ENCODE data around the gene LENG1.

LENG1 gene

GRCh38 chr19:54179262-54179852, 19.8 kb upstream of the LENG1 start:
- Histone ChIP-seq H3K9me3 (ENCODE audit: control insufficient read depth, insufficient read depth, low read depth, low read length) (no peaks in the 10 kb centered on the region), H3K36me3 (ENCODE audit: control insufficient read depth in 2 of 2, insufficient read depth in 1 of 2, low read length in 2 of 2) (peaks cover 14 to 39% of the 10 kb centered on the region in 2 experiments; a peak in 2 of 3 replicates), H3K4me3 (ENCODE audit: low read depth, low read length) (no peak overlapping the region), H3K27ac (ENCODE audit: extremely low read depth, low read depth, low read length) (no peak overlapping the region), H3K4me1 (ENCODE audit: control insufficient read depth, insufficient read depth, low read length) (no peaks in the 10 kb centered on the region)
- CTCF ChIA-PET: interaction anchor here (2.0 to 2.3 kb wide), 2 partner anchors 9 to 10 kb away, joined by 13 to 15 read pairs; partner anchors contain the start of gene MBOAT7
- TF ChIP-seq, protein P1, sequence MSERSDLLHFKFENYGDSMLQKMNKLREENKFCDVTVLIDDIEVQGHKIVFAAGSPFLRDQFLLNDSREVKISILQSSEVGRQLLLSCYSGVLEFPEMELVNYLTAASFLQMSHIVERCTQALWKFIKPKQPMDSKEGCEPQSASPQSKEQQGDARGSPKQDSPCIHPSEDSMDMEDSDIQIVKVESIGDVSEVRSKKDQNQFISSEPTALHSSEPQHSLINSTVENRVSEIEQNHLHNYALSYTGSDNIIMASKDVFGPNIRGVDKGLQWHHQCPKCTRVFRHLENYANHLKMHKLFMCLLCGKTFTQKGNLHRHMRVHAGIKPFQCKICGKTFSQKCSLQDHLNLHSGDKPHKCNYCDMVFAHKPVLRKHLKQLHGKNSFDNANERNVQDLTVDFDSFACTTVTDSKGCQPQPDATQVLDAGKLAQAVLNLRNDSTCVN (tag by site-specific recombination; optimal IDR thresholded peaks at IDR 0.05): no peak
- no peak for TF ChIP-seq ZIC2 (tag by site-specific recombination; IDR thresholded peaks at IDR 0.05)
- TF ChIP-seq, protein P2, sequence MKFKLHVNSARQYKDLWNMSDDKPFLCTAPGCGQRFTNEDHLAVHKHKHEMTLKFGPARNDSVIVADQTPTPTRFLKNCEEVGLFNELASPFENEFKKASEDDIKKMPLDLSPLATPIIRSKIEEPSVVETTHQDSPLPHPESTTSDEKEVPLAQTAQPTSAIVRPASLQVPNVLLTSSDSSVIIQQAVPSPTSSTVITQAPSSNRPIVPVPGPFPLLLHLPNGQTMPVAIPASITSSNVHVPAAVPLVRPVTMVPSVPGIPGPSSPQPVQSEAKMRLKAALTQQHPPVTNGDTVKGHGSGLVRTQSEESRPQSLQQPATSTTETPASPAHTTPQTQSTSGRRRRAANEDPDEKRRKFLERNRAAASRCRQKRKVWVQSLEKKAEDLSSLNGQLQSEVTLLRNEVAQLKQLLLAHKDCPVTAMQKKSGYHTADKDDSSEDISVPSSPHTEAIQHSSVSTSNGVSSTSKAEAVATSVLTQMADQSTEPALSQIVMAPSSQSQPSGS (tag by site-specific recombination; IDR thresholded peaks at IDR 0.05; ENCODE audit: low read depth): no peak
- TF ChIP-seq ZNF645 (tag by site-specific recombination; IDR thresholded peaks at IDR 0.05): no peak
- TF ChIP-seq REST (tag by site-specific recombination; IDR thresholded peaks at IDR 0.05): no peak
- TF ChIP-seq INSM2 (tag by site-specific recombination; IDR thresholded peaks at IDR 0.05): no peak
- TF ChIP-seq ZNF292 (tag by site-specific recombination; IDR thresholded peaks at IDR 0.05; ENCODE audit: borderline replicate concordance, low read depth): no peak
- no peak for TF ChIP-seq ZNF776 (tag by site-specific recombination; IDR thresholded peaks at IDR 0.05; ENCODE audit: borderline replicate concordance)
- TF ChIP-seq ZNF404 (tag by site-specific recombination; IDR thresholded peaks at IDR 0.05): no peak
- POLR2A ChIA-PET: interaction anchor here (10.2 kb wide), 1 partner anchor 10 kb away, joined by 90 read pairs; the partner anchor contains the start of genes MBOAT7 and TSEN34

DNA sequence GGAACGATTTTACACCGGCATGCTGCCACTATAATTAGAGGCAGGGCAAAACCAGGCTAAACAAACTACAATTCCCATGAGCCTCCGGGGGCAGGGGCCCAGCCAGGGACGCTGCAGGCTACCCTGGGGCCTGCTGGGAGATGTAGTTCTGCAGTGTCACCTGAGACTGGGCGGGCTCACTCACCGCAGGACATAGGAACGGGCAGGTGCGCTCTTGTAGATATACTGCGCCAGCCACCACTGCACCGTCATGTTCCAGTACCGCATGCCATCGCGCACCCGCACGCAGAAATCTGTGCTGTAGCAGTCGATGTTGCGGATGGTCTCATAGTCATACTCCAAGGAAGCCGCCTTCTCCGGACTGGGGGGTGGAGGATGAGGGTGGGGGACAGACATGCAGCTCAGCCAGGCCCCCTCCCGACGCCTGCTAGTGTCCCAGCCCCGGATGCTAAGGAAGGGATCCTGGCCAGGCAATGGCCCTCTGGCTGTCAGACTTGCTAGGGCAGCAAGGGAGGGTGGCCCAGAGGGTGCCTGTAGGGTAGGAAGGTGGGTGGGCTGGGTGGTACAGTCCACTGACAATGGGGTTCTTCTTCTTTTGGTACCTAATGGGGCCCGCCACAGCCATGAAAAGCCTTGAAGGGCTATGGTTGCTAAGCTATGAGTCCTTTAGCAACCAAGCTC, 19.2 kb upstream of the LENG1 start:
- POLR2A ChIA-PET: interaction anchor here (10.2 kb wide), 1 partner anchor 11 kb away, joined by 90 read pairs; the partner anchor contains the start of genes MBOAT7 and TSEN34
- Histone ChIP-seq H3K4me1 (ENCODE audit: control insufficient read depth, insufficient read depth, low read length) (no peaks in the 10 kb centered on the region), H3K27ac (ENCODE audit: extremely low read depth, low read depth, low read length) (no peak overlapping the region), H3K36me3 (ENCODE audit: control insufficient read depth in 2 of 2, insufficient read depth in 1 of 2, low read length in 2 of 2) (peaks cover 14 to 37% of the 10 kb centered on the region in 2 experiments; a peak in 2 of 3 replicates), H3K4me3 (ENCODE audit: low read depth, low read length) (no peak overlapping the region), H3K9me3 (ENCODE audit: control insufficient read depth, insufficient read depth, low read depth, low read length) (no peaks in the 10 kb centered on the region)
- CTCF ChIA-PET: interaction anchor here (2.0 to 2.3 kb wide), 2 partner anchors 8 to 11 kb away, joined by 13 to 15 read pairs; partner anchors contain the start of gene MBOAT7
- TF ChIP-seq, protein P3, sequence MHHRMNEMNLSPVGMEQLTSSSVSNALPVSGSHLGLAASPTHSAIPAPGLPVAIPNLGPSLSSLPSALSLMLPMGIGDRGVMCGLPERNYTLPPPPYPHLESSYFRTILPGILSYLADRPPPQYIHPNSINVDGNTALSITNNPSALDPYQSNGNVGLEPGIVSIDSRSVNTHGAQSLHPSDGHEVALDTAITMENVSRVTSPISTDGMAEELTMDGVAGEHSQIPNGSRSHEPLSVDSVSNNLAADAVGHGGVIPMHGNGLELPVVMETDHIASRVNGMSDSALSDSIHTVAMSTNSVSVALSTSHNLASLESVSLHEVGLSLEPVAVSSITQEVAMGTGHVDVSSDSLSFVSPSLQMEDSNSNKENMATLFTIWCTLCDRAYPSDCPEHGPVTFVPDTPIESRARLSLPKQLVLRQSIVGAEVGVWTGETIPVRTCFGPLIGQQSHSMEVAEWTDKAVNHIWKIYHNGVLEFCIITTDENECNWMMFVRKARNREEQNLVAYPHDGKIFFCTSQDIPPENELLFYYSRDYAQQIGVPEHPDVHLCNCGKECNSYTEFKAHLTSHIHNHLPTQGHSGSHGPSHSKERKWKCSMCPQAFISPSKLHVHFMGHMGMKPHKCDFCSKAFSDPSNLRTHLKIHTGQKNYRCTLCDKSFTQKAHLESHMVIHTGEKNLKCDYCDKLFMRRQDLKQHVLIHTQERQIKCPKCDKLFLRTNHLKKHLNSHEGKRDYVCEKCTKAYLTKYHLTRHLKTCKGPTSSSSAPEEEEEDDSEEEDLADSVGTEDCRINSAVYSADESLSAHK (tag by site-specific recombination; IDR thresholded peaks at IDR 0.05): no peak
- TF ChIP-seq PRDM10 (tag by site-specific recombination; IDR thresholded peaks at IDR 0.05) (no peak), ZNF580 (tag by site-specific recombination; IDR thresholded peaks at IDR 0.05) (peak; percentile 31; the same call in 1 of the 2 replicates), KLF16 (tag by site-specific recombination; IDR thresholded peaks at IDR 0.05) (no peak), ZNF768 (tag by site-specific recombination; IDR thresholded peaks at IDR 0.05) (no peak)
